Calu3 (cell line): ENCODE results near the gene ZNG1F. TPM values are rescaled to one million over a fixed set of nuclear protein-coding genes. Genes with fewer than 3 reads are reported as not detected.
A peak's percentile ranks its signal among the peaks of the same experiment; 100 is the strongest.
"Not testable (repeated sequence)": the region's sequence is repeated elsewhere in the genome, so short reads cannot be mapped to it uniquely, and the experiment has no call there.

Experiments
- BruUV-seq: library from RNA; stranded (reverse); fragments of 400-500 nt; replicated peaks from 2 replicates; lab custom pipeline; 2021; lab: Mats Ljungman, UMichigan
- CTCF ChIA-PET: fragments of 300-600 bp; sonication (Branson Sonifier 250); formaldehyde crosslinking; loops from one replicate; lab custom pipeline; 2022; ENCODE audit warnings: antibody characterized with exemption; lab: Charles Lee
- DNase-seq: peaks from one replicate; pipeline ENCODE4 v3.0.0; 2022
- H3K27ac Mint-ChIP-seq: one replicate; pipeline ENCODE4 v1.8.0; 2022; ENCODE audit warnings: mixed read lengths; ENCODE audit not compliant: unreplicated experiment
- H3K27me3 Mint-ChIP-seq: one replicate; pipeline ENCODE4 v1.8.0; 2022; ENCODE audit warnings: mixed read lengths; ENCODE audit not compliant: unreplicated experiment
- H3K36me3 Mint-ChIP-seq: one replicate; pipeline ENCODE4 v1.8.0; 2022; ENCODE audit warnings: mild to moderate bottlenecking, moderate library complexity, mixed read lengths; ENCODE audit not compliant: insufficient read depth, unreplicated experiment
- H3K4me1 Mint-ChIP-seq: one replicate; pipeline ENCODE4 v1.8.0; 2022; ENCODE audit warnings: mild to moderate bottlenecking, low read depth, mixed read lengths; ENCODE audit not compliant: unreplicated experiment
- H3K4me3 Mint-ChIP-seq: one replicate; pipeline ENCODE4 v1.8.0; 2022; ENCODE audit warnings: mild to moderate bottlenecking, low read depth, moderate library complexity, mixed read lengths; ENCODE audit not compliant: unreplicated experiment
- H3K9me3 Mint-ChIP-seq: one replicate; pipeline ENCODE4 v1.8.0; 2022; ENCODE audit warnings: low read depth, mixed read lengths; ENCODE audit not compliant: unreplicated experiment
- CTCF ChIP-seq: fragments of 200-600 bp; IDR thresholded peaks from one replicate; pipeline ENCODE4 v1.8.0; 2022; ENCODE audit warnings: antibody characterized with exemption; ENCODE audit not compliant: unreplicated experiment
- intact Hi-C: fragments of 100-400 bp; cut with micrococcal nuclease; formaldehyde crosslinking; loops from one replicate; pipeline ENCODE4 v1.10.0; 2022; ENCODE audit not compliant: unreplicated experiment
- total RNA-seq: library from RNA; stranded (reverse); gene quantifications from 2 replicates; pipeline ENCODE4 v1.2.3, GENCODE V29; 2022

Gene ZNG1F
- total RNA-seq, 1 experiment from 2014 or later, result 12.1 TPM

GRCh38 chr9:41094010-41094773 lies 94.9 kb downstream of the ZNG1F start:
- H3K9me3 Mint-ChIP-seq, BruUV-seq, DNase-seq, H3K4me1 Mint-ChIP-seq, H3K27me3 Mint-ChIP-seq, H3K4me3 Mint-ChIP-seq, CTCF ChIA-PET, H3K36me3 Mint-ChIP-seq, intact Hi-C loops, H3K27ac Mint-ChIP-seq: not testable (repeated sequence)

GRCh38 chr9:41090922-41091321 lies 98.2 kb downstream of the ZNG1F start:
- H3K27me3 Mint-ChIP-seq, intact Hi-C loops, CTCF ChIA-PET: not testable (repeated sequence)

GRCh38 chr9:41090386-41090785 lies 98.7 kb downstream of the ZNG1F start:
- CTCF ChIA-PET, H3K27me3 Mint-ChIP-seq, H3K4me3 Mint-ChIP-seq, H3K36me3 Mint-ChIP-seq, DNase-seq, intact Hi-C loops, H3K9me3 Mint-ChIP-seq, BruUV-seq, H3K27ac Mint-ChIP-seq, H3K4me1 Mint-ChIP-seq: not testable (repeated sequence)

More at GRCh38 chr9:41090922-41091321, 98.2 kb downstream of the ZNG1F start:
- H3K36me3 Mint-ChIP-seq, H3K27ac Mint-ChIP-seq, BruUV-seq, DNase-seq, H3K9me3 Mint-ChIP-seq, H3K4me1 Mint-ChIP-seq, H3K4me3 Mint-ChIP-seq: not testable (repeated sequence)

DNA sequence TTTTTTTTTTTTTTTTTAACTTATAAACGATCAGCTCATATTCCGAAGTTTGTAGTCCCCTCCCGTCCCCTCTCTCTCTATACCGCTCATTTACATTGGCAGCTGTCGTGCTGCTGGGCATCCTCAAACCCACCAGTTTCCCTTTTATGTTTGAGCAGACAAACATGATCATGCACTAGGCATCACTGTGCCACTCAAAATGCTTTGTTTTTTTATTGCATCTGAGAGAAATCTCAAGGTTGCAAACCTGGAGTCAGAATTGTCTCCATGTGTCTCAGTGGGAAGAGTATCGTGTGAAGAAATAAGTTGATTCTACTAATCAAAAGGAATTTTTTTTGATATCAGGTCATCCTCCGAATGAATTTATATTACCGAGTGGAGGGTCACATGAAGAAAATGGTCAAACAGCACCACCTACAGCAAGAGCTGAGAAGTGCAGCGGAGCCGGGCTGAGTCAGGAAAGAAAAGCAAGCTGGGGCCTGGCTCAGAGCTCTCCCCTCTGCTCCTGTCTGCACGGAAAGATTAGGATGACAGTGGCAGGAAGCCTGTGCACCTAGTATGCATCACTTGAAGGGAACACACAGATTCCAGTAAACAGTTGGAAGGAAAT lies 100.6 kb downstream of the ZNG1F start:
- H3K27me3 Mint-ChIP-seq, H3K9me3 Mint-ChIP-seq, CTCF ChIA-PET, H3K27ac Mint-ChIP-seq, BruUV-seq, H3K36me3 Mint-ChIP-seq, H3K4me1 Mint-ChIP-seq, DNase-seq, intact Hi-C loops, H3K4me3 Mint-ChIP-seq: not testable (repeated sequence)
- peak; percentile 37 for TF ChIP-seq CTCF

DNA sequence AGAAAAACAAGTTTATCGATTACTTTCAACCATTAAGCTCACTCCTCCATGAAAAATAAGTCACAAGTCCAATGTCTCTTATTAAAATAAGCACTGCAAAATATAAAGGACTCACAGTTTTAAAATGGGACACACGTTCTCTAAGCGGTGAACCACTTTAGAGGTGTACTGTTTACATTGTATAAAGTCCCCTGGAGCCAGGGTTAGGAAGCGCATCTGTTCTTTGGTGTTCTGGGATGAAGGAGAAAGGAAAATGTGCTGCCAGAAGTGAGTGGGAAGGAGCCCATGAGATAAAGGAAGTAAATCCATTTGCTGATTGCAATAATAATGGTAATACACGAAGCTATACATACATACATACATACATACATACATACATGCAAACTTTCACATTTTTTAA lies 101.2 kb downstream of the ZNG1F start:
- H3K27ac Mint-ChIP-seq, H3K9me3 Mint-ChIP-seq, H3K4me3 Mint-ChIP-seq, H3K27me3 Mint-ChIP-seq, H3K36me3 Mint-ChIP-seq, H3K4me1 Mint-ChIP-seq, intact Hi-C loops, BruUV-seq, DNase-seq, CTCF ChIA-PET: not testable (repeated sequence)

DNA sequence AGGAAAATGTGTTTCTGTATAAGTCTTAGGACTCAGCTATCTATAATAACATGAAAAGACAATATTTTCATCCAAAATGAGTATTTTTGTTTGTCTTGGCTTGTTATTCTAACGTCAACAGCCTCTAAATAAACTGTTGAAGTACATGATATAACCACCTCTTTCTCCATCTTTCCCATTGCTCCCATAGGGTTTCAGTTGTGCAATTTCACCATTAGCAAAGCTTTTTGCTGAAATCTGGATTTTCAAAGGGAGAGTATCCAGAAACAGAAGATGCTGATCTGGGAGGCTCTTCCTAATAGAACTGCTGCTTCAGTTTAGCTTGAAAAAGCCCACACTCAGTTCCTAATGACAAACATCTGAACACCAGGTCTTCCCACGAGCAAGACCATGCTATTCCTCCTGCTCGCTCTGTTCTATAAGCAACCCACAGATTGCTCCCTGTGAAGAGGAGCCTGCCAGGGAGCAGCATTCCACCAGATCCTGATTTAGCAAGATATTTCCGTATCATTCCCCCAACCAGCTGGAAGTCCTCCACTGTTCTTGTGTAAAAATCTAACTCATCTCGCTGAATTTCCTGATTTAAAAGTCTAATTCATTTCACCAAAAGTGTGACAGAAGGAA lies 101.8 kb downstream of the ZNG1F start:
- H3K4me1 Mint-ChIP-seq, H3K4me3 Mint-ChIP-seq, CTCF ChIA-PET, BruUV-seq, H3K27ac Mint-ChIP-seq, H3K9me3 Mint-ChIP-seq, H3K27me3 Mint-ChIP-seq, DNase-seq, H3K36me3 Mint-ChIP-seq, intact Hi-C loops: not testable (repeated sequence)

DNA sequence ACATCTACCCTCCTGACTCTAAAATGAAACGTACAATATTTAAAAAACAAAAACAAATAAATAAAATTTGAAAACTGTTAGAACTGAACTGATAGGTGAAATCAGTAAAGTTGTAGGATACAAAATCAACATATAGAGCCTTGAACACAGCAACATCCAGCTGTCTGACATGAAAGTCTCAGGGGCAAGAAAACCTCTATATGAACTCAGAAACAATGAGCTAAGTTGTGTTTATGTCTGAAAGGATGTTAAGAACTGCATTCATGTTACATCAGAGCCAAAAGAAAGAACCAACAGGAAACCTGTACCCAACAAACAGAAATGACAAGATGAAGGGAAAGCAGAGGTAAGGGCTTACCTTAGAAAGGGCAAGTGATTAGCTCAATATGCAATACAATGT lies 102.4 kb downstream of the ZNG1F start:
- CTCF ChIA-PET, DNase-seq, intact Hi-C loops, H3K27ac Mint-ChIP-seq, BruUV-seq, H3K4me1 Mint-ChIP-seq, H3K9me3 Mint-ChIP-seq, H3K36me3 Mint-ChIP-seq, H3K4me3 Mint-ChIP-seq, H3K27me3 Mint-ChIP-seq: not testable (repeated sequence)

- CTCF ChIA-PET, BruUV-seq, H3K27ac Mint-ChIP-seq, H3K36me3 Mint-ChIP-seq, DNase-seq, H3K4me3 Mint-ChIP-seq, intact Hi-C loops, H3K4me1 Mint-ChIP-seq, H3K27me3 Mint-ChIP-seq, H3K9me3 Mint-ChIP-seq: not testable (repeated sequence)
Measured at GRCh38 chr9:41086215-41086614, 102.9 kb downstream of the ZNG1F start.

DNA sequence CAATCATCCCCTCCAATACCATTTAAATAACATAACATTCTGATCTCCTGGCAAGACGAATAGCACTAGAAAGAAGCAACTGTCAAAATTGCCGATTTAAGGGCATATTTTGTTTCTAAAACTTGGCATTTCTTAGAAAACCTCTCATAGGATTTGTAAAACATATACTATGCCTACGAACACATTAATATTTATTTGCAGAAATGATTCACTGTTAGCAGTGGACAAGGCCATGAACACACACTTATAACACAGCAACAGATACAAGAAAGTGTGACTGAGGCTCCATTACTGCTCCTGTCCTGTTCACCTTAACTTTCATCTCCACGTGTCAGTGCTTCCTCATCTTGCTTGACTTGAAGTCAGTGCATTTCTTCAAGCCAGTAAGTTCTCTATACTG lies 106.8 kb downstream of the ZNG1F start:
- H3K27me3 Mint-ChIP-seq, H3K4me1 Mint-ChIP-seq, intact Hi-C loops, CTCF ChIA-PET, H3K36me3 Mint-ChIP-seq, H3K27ac Mint-ChIP-seq, DNase-seq, BruUV-seq, H3K9me3 Mint-ChIP-seq, H3K4me3 Mint-ChIP-seq: not testable (repeated sequence)
